ENCODE measurements around the gene GIPC1.

DNA sequence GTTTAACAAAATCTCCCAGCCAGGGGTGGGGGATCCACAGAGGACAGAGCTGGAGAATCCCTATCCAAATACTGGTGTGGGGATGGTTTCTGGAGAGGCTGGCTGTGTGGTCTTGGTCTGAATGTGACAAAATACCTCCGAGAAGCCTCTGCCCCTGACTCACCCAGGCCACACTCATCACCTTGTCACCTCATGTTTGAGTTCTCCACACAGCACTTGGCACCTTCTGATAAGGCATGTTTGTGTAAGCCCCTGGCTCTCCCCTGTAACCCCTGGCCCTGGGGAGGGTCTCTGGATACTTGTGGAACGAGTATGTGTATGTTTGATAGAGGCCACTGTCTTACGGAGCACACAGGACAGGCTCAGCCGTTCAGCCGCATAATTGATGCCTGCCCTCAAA, 48.1 kb upstream of the GIPC1 start:
- TF ChIP-seq, protein P1, sequence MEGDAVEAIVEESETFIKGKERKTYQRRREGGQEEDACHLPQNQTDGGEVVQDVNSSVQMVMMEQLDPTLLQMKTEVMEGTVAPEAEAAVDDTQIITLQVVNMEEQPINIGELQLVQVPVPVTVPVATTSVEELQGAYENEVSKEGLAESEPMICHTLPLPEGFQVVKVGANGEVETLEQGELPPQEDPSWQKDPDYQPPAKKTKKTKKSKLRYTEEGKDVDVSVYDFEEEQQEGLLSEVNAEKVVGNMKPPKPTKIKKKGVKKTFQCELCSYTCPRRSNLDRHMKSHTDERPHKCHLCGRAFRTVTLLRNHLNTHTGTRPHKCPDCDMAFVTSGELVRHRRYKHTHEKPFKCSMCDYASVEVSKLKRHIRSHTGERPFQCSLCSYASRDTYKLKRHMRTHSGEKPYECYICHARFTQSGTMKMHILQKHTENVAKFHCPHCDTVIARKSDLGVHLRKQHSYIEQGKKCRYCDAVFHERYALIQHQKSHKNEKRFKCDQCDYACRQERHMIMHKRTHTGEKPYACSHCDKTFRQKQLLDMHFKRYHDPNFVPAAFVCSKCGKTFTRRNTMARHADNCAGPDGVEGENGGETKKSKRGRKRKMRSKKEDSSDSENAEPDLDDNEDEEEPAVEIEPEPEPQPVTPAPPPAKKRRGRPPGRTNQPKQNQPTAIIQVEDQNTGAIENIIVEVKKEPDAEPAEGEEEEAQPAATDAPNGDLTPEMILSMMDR (IDR thresholded peaks at IDR 0.05; ENCODE audit: low read depth, low read length): no peak
- TF ChIP-seq POLR2A (IDR thresholded peaks at IDR 0.05; ENCODE audit: extremely low read depth, insufficient read length): no peak

Data from NB4 (cell line).